ENCODE results near the gene BCAS3. TPM values are rescaled to one million over a fixed set of nuclear protein-coding genes. Genes with fewer than 3 reads are reported as not detected.
A peak's percentile ranks its signal among the peaks of the same experiment; 100 is the strongest.

The BCAS3 gene
- total and polyA plus RNA-seq, 2 donors (not counting 1 experiment from before 2014, with no cell fraction given) = 13.9 to 73.4 TPM

DNA sequence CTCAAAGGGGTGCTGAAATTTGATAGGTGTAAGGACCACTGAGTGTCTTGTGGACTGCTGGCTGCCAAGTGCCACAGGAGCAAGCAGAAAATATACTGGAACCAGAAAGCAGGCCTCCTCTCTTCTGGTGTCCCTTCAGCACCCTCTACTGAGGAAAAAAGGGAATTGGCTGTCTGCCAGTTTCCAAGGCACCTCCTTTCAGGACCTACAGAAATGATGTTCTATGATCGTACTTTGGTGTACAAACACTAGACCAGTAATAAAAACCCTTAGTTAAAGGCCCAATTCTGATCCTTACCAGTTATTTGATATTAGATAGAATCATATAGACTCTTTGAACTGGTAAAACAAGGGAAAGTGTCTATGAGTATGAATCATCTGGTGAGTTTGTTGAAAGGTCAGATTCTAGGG is 35.8 kb upstream of the BCAS3 start:
- ATAC-seq (ENCODE audit: low read depth) = peak; percentile 36
- Histone ChIP-seq H3K27ac (ENCODE audit: low read length in 2 of 2) (no peak overlapping the region), H4K20me1 (ENCODE audit: control insufficient read depth, insufficient read depth, low read length, poor library complexity, severe bottlenecking) (peaks cover 7% of the 10 kb centered on the region), H3K4me1 (ENCODE audit: control insufficient read depth in 2 of 2, insufficient read depth in 2 of 2, low read length in 2 of 2) (no peaks in the 10 kb centered on the region), H3K27me3 (replicated peaks in 1 of 4; ENCODE audit: control extremely low read depth in 1 of 4, control insufficient read depth in 3 of 4, insufficient read depth in 4 of 4, low read length in 3 of 4) (no peaks in the 10 kb centered on the region), H3K79me2 (ENCODE audit: control insufficient read depth, insufficient read depth, low read length) (peaks cover 49% of the 10 kb centered on the region), H2AFZ (ENCODE audit: insufficient read depth, low read depth, low read length, poor library complexity, severe bottlenecking) (no peak overlapping the region), H3K4me3 (ENCODE audit: control extremely low read depth in 1 of 5, extremely low read depth in 1 of 5, insufficient read depth in 1 of 5, low read depth in 2 of 5, low read length in 4 of 5) (no peak overlapping the region), H3K9me3 (ENCODE audit: control extremely low read depth in 1 of 3, control insufficient read depth in 2 of 3, insufficient read depth in 1 of 3, low read length in 2 of 3) (no peaks in the 10 kb centered on the region), H3K4me2 (replicated peaks; ENCODE audit: low read depth, low read length, poor library complexity, severe bottlenecking) (no peak overlapping the region), H3K36me3 (replicated peaks in 1 of 2; ENCODE audit: control extremely low read depth in 1 of 2, control insufficient read depth in 1 of 2, extremely low read depth in 1 of 2, insufficient read depth in 2 of 2, low read length in 1 of 2) (peaks cover 2 to 9% of the 10 kb centered on the region in 2 experiments), H3K9ac (ENCODE audit: low read length) (no peak overlapping the region)
- H3K27ac Mint-ChIP-seq = no peak overlapping the region
- TF ChIP-seq EZH2 (IDR thresholded peaks at IDR 0.05; ENCODE audit: borderline replicate concordance, insufficient read depth, low read depth, low read length, poor library complexity, severe bottlenecking) = no peak
- TF ChIP-seq, protein P1, sequence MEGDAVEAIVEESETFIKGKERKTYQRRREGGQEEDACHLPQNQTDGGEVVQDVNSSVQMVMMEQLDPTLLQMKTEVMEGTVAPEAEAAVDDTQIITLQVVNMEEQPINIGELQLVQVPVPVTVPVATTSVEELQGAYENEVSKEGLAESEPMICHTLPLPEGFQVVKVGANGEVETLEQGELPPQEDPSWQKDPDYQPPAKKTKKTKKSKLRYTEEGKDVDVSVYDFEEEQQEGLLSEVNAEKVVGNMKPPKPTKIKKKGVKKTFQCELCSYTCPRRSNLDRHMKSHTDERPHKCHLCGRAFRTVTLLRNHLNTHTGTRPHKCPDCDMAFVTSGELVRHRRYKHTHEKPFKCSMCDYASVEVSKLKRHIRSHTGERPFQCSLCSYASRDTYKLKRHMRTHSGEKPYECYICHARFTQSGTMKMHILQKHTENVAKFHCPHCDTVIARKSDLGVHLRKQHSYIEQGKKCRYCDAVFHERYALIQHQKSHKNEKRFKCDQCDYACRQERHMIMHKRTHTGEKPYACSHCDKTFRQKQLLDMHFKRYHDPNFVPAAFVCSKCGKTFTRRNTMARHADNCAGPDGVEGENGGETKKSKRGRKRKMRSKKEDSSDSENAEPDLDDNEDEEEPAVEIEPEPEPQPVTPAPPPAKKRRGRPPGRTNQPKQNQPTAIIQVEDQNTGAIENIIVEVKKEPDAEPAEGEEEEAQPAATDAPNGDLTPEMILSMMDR (IDR thresholded peaks at IDR 0.05) = peak; percentile 27
- intact Hi-C loops (cut with micrococcal nuclease) = no loop called here
- H3K4me3 Mint-ChIP-seq = no peak overlapping the region
- H3K4me1 Mint-ChIP-seq = peaks cover 2% of the 10 kb centered on the region
- POLR2A ChIA-PET = no interaction called here
- WGBS (ENCODE audit: insufficient coverage) = no CpG with 5 or more reads among the region's 1 CpG
- H3K9me3 Mint-ChIP-seq (ENCODE audit: insufficient read depth) = no peaks in the 10 kb centered on the region
- CTCF ChIA-PET = interaction anchor here (0.8 to 3.2 kb wide), 6 partner anchors 11 to 77 kb away, joined by 3 to 21 read pairs (median 5); partner anchors contain the start of gene BCAS3
- no peaks in the 10 kb centered on the region for H3K27me3 Mint-ChIP-seq
- DNase-seq = peak; percentile 59

DNA sequence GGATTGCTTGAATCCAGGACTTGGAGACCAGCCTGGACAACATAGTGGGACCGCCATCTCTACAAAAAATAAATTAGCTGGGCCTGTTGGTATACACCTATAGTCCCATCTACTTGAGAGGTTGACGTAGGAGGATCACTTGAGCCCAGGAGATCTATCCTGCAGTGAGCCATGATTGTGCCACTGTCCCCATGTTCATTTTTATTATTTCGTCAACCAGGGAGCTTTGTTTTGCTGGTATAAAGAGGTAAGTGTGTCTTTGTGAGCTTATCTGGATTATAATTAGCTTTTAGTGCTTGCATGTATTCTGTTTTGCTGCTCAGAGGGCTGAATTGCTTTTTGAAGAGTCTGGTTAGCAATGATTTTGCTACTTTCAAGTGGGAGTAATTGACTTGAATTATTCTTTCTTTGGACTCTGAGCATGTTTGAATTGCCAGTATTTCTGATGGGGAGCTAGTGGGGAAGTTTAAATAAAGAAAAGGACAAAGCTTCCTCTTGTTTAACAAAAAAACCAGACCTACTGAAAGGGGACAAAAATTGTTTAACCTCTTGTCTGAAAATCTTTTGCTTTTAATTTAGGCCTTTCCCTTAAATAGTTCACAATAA is 31.6 kb upstream of the BCAS3 start:
- H3K79me2 ChIP-seq (ENCODE audit: control insufficient read depth, insufficient read depth, low read length) = peaks cover 49% of the 10 kb centered on the region
- H2AFZ ChIP-seq (ENCODE audit: insufficient read depth, low read depth, low read length, poor library complexity, severe bottlenecking) = no peak overlapping the region
- CTCF ChIA-PET = interaction anchor here (0.5 to 0.6 kb wide), 2 partner anchors 29 to 556 kb away, joined by 3 to 5 read pairs; no protein-coding TSS in a partner anchor
- Mint-ChIP-seq H3K4me1 (peaks cover 2% of the 10 kb centered on the region), H3K27ac (no peak overlapping the region), H3K27me3 (no peaks in the 10 kb centered on the region), H3K9me3 (ENCODE audit: insufficient read depth) (no peaks in the 10 kb centered on the region), H3K4me3 (no peak overlapping the region)
- H3K9ac ChIP-seq (ENCODE audit: low read length) = no peak overlapping the region
- DNase-seq (no peak), ATAC-seq (ENCODE audit: low read depth) (no peak)
- 100% methylated on average over 2 of the region's 3 CpGs for WGBS (ENCODE audit: insufficient coverage)
- H3K4me3 ChIP-seq (ENCODE audit: control extremely low read depth in 1 of 5, extremely low read depth in 1 of 5, insufficient read depth in 1 of 5, low read depth in 2 of 5, low read length in 4 of 5) = no peak overlapping the region
- intact Hi-C loops (cut with micrococcal nuclease) = no loop called here
- H3K27me3 ChIP-seq (replicated peaks in 1 of 4; ENCODE audit: control extremely low read depth in 1 of 4, control insufficient read depth in 3 of 4, insufficient read depth in 4 of 4, low read length in 3 of 4) = no peaks in the 10 kb centered on the region
- TF ChIP-seq EZH2 (IDR thresholded peaks at IDR 0.05; ENCODE audit: borderline replicate concordance, insufficient read depth, low read depth, low read length, poor library complexity, severe bottlenecking) = no peak
- TF ChIP-seq, protein P1 (IDR thresholded peaks at IDR 0.05) = no peak
- H3K27ac ChIP-seq (ENCODE audit: low read length in 2 of 2) = no peak overlapping the region
- H3K4me1 ChIP-seq (ENCODE audit: control insufficient read depth in 2 of 2, insufficient read depth in 2 of 2, low read length in 2 of 2) = no peaks in the 10 kb centered on the region
- POLR2A ChIA-PET = no interaction called here
- H3K36me3 ChIP-seq (replicated peaks in 1 of 2; ENCODE audit: control extremely low read depth in 1 of 2, control insufficient read depth in 1 of 2, extremely low read depth in 1 of 2, insufficient read depth in 2 of 2, low read length in 1 of 2) = peaks cover 0 to 9% of the 10 kb centered on the region in 2 experiments
- no peaks in the 10 kb centered on the region for H3K9me3 ChIP-seq (ENCODE audit: control extremely low read depth in 1 of 3, control insufficient read depth in 2 of 3, insufficient read depth in 1 of 3, low read length in 2 of 3)
- H4K20me1 ChIP-seq (ENCODE audit: control insufficient read depth, insufficient read depth, low read length, poor library complexity, severe bottlenecking) = peaks cover 6% of the 10 kb centered on the region
- H3K4me2 ChIP-seq (replicated peaks; ENCODE audit: low read depth, low read length, poor library complexity, severe bottlenecking) = no peak overlapping the region
